GM12892 (cell line): Measurements from ENCODE around the gene SCYL1.

Experiments used
- POLR2A ChIP-seq: IDR thresholded peaks from 2 replicates; pipeline ENCODE4 v1.6.1; 2011; ENCODE audit warnings: low read depth, low read length, control low read depth
- POLR2AphosphoS5 ChIP-seq: IDR thresholded peaks from 2 replicates; pipeline ENCODE4 v1.6.1; 2011; ENCODE audit warnings: low read depth, low read length, control low read depth

GRCh38 chr11:65546217-65546958, 21.5 kb downstream of the SCYL1 start:
- TF ChIP-seq POLR2AphosphoS5 = no peak
- TF ChIP-seq POLR2A = no peak
